NCI-H510A (cell line): ENCODE measurements around the gene RNF141.

Source experiments
- DNase-seq: peaks from one replicate; lab custom pipeline; 2025; lab: John Stamatoyannopoulos, UW

Gene RNF141

GRCh38 chr11:10540915-10541560 lies at the start of gene RNF141:
RNF141 (minus strand) TSS chr11:10541187; CDS start chr11:10534158, 7,029 bp downstream.
- peak; percentile 71 for DNase-seq

GRCh38 chr11:10590218-10590915 lies 49.4 kb upstream of the RNF141 start:
- no peak for DNase-seq

GRCh38 chr11:10588904-10589303 lies 47.9 kb upstream of the RNF141 start:
- no peak for DNase-seq

GRCh38 chr11:10587995-10588394 lies 47.0 kb upstream of the RNF141 start:
- DNase-seq: no peak

GRCh38 chr11:10587388-10587787 lies 46.4 kb upstream of the RNF141 start:
- DNase-seq: no peak

- no peak for DNase-seq
These were observed 43.1 kb upstream of the RNF141 start for GRCh38 chr11:10584071-10584501.

- DNase-seq: no peak
These were observed 40.6 kb upstream of the RNF141 start for GRCh38 chr11:10581481-10582019.

GRCh38 chr11:10580623-10581022 lies 39.6 kb upstream of the RNF141 start:
- no peak for DNase-seq

GRCh38 chr11:10579700-10580099 lies 38.7 kb upstream of the RNF141 start:
- DNase-seq: no peak

GRCh38 chr11:10576035-10576398 lies 35.0 kb upstream of the RNF141 start:
- no peak for DNase-seq

GRCh38 chr11:10575346-10576034 lies 34.5 kb upstream of the RNF141 start:
- DNase-seq: no peak

- no peak for DNase-seq
These were observed 32.6 kb upstream of the RNF141 start for GRCh38 chr11:10573556-10573955.

- DNase-seq: no peak
These were observed 32.0 kb upstream of the RNF141 start for GRCh38 chr11:10573028-10573427.

- no peak for DNase-seq
These were observed 31.5 kb upstream of the RNF141 start for GRCh38 chr11:10572533-10572932.

GRCh38 chr11:10568486-10568941 lies 27.5 kb upstream of the RNF141 start, which contains the start of gene LYVE1:
LYVE1 (minus strand) TSS chr11:10568665; CDS start chr11:10568532, 133 bp downstream.
- no peak for DNase-seq

GRCh38 chr11:10567446-10567845 lies 26.5 kb upstream of the RNF141 start:
- DNase-seq: no peak

- DNase-seq: no peak
These were observed 25.4 kb upstream of the RNF141 start for GRCh38 chr11:10566257-10566957.

- no peak for DNase-seq
These were observed 24.5 kb upstream of the RNF141 start for GRCh38 chr11:10565493-10565892.

- no peak for DNase-seq
These were observed 23.8 kb upstream of the RNF141 start for GRCh38 chr11:10564696-10565318.

GRCh38 chr11:10564030-10564429 lies 23.0 kb upstream of the RNF141 start:
- DNase-seq: no peak

- DNase-seq: no peak
These were observed 21.0 kb upstream of the RNF141 start for GRCh38 chr11:10561947-10562346.
